GM12801 (cell line): ENCODE measurements around the gene PHRF1.

ENCODE experiments used
- TF ChIP-seq, protein P1 (sequence below): IDR thresholded peaks from one replicate; pipeline ENCODE4 v1.5.1; 2011; ENCODE audit warnings: control low read depth; ENCODE audit not compliant: insufficient read length; ENCODE audit errors: extremely low read depth

Gene PHRF1

DNA sequence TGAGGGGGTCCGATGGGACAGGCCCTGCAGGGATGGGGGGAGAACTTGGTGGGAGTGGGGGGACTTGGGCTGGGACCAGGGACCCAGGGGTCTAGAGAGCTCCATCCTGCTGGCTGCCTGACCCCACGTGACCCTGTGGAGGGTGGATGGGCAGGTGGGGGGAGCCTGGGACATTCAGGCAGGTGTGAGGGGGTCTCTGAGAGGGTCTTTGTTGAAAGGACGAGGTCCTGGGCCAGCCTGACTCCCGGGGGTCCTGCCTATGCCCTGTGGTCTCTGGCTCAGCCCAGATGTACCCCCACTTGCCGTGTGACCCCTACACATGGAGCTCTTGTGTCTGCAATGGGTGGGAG is 31.5 kb upstream of the PHRF1 start:
- TF ChIP-seq, protein P1, sequence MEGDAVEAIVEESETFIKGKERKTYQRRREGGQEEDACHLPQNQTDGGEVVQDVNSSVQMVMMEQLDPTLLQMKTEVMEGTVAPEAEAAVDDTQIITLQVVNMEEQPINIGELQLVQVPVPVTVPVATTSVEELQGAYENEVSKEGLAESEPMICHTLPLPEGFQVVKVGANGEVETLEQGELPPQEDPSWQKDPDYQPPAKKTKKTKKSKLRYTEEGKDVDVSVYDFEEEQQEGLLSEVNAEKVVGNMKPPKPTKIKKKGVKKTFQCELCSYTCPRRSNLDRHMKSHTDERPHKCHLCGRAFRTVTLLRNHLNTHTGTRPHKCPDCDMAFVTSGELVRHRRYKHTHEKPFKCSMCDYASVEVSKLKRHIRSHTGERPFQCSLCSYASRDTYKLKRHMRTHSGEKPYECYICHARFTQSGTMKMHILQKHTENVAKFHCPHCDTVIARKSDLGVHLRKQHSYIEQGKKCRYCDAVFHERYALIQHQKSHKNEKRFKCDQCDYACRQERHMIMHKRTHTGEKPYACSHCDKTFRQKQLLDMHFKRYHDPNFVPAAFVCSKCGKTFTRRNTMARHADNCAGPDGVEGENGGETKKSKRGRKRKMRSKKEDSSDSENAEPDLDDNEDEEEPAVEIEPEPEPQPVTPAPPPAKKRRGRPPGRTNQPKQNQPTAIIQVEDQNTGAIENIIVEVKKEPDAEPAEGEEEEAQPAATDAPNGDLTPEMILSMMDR, result no peak

GRCh38 chr11:545171-545570 is 31.1 kb upstream of the PHRF1 start:
- TF ChIP-seq, protein P1, result no peak

DNA sequence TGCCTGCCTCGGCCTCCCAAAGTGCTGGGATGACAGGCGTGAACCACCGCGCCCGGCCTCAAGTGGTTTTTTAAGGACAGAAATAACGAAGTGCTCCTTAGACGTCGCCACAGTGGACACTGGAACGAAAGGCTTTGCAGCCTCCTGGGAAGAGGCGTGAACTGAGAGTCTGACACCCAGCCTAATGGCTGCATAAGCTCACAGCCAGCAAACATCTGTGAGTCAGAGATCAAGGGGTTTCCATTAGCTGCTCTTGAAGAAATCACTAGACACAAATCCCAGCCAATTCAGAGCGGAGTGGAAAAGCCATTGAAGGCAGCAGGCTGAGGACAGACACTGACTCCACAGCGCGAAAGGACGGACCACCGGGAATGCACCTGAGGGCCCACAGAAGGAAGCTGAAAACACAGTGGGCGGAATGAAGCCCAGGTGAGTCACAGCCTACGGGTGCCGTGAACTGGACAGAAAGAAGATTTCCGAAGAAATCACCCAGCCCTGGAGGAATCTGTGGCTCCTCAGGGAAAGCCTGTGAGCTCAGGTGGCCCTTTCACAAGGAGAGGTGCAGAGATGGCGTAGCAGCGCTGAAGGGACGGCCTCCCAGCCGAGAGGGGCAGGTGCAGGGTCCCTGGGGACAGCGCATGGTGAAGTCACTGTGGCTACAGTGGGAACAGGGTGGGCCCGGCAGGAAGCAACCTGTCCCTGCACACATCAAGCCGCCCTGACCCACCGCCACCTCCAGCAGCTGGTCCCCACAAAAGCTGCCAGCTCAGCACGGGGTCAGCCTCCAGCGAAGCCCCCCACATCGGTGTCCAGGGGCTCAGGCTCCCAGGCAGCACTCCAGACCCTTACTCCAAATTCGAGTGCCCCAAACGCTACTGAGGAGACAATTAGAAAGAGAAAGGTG is 27.3 kb upstream of the PHRF1 start:
- TF ChIP-seq, protein P1, result no peak

DNA sequence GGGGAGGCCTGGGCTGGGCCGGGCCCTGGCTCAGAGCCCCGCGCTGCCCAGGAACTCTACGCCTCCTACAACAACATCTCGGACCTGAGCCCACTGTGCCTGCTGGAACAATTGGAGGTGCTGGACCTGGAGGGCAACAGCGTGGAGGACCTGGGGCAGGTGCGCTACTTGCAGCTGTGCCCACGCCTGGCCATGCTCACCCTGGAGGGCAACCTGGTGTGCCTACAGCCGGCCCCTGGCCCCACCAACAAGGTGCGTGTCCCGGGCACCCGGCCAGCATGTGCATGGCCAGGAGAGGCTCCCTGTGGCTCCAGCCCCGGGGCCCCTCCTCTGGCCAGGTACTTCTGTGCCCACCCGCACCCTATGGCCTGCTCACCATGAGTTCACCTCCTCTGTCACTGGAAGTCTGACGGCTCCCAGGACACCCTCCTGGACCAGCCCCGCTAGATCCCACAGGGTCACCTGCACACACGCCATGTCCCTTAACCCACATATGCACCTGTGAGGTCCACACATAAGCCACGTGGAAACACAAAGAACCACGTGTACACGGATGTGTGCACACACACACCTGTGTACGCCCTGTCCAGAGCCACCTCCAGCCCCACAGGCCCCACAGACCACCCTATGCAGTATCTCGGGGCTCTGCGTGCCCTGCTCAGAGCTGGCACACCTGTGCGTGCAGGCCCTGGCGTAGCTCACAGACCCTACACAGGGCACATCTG is 26.1 kb upstream of the PHRF1 start:
- TF ChIP-seq, protein P1, result no peak

DNA sequence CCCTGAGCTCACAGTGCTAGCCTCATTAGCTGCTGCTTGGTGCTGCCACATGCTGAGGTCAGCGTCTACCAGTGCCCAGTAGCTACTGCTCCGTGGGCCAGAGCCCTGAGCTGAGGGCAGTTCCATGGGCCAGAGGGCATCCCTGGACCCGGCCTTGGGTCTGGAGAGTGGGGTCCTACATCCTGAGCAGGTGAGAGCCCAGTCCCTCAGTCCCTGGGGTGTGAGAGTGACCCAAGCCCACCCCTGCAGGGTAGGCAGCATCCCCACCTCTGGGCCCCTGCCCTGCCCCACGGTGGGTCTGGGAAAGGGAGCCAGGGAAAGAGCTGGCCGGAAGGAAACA is 25.6 kb upstream of the PHRF1 start:
- TF ChIP-seq, protein P1, result no peak

DNA sequence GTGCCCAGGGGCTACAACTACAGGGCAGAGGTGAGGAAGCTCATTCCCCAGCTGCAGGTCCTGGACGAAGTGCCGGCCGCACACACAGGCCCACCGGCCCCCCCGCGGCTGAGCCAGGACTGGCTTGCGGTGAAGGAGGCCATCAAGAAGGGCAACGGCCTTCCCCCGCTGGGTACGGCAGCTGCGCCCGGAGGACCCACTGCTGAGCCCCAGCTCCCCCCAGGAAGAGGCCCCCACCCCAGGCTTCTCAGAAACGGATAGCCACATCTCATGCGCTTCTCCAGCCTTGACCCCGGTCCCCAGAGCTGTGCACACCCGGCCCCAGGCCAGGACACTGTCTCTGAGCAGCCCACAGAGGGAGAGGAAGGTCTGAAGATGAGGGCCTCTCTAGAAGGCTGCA is 25.1 kb upstream of the PHRF1 start:
- TF ChIP-seq, protein P1, result no peak

DNA sequence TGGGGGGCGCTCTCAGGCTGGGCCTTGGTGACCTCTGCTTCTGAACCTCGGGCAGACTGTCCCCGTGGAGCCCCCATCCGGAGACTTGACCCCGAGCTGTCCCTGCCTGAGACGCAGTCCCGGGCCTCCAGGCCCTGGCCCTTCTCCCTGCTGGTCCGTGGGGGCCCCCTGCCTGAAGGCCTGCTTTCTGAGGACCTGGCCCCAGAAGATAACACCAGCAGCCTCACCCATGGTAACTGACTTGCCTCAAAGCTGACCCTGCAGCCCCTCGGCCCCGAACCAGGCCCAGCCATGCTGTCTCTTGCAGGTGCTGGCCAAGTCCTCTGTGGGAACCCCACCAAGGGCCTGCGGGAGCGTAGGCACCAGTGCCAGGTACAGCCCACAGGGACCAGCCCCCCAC is 24.7 kb upstream of the PHRF1 start:
- TF ChIP-seq, protein P1, result no peak
